IPS-NIHi7 (cell line): ENCODE data around the gene IRX5.

Source experiments
- DNase-seq: peaks from one replicate; pipeline ENCODE4 v3.0.0; 2012; ENCODE audit warnings: mixed read lengths; ENCODE audit errors: extremely low spot score

The IRX5 gene

DNA sequence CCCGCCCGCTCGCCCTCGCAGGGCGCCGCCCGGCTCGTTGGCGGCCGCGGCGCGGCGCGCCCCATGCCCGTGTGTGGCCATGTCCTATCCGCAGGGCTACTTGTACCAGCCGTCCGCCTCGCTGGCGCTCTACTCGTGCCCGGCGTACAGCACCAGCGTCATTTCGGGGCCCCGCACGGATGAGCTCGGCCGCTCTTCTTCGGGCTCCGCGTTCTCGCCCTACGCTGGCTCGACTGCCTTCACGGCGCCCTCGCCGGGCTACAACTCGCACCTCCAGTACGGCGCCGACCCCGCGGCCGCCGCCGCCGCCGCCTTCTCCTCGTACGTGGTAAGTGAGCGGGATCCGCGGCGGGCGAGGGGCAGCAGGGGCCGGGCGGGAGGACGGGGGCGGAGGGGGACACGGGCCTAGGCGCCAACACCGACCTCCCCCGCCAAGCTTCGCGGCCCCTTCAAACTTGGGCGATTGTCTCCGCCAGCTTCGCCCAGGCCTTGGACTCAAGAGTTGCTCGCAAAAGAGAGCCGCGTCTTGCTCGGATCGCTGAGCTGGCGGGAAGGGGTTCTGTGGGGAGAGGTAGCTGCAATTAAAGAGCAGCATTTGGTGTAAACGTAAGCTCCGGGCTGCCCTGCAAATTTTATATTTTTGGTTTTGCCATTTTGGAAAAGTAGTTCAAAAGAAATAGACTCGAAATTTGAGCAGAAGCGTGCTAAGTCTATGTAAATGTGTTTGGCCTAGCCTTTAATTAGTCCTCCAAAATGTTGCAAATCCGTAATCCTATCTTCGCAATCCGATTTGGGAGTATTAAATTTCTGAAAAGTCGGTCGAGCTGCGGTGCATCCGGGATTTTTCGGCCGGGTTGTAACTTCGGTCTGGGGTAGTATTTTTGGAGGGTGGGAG lies 702 bp downstream of the IRX5 start:
- DNase-seq, result no peak

DNA sequence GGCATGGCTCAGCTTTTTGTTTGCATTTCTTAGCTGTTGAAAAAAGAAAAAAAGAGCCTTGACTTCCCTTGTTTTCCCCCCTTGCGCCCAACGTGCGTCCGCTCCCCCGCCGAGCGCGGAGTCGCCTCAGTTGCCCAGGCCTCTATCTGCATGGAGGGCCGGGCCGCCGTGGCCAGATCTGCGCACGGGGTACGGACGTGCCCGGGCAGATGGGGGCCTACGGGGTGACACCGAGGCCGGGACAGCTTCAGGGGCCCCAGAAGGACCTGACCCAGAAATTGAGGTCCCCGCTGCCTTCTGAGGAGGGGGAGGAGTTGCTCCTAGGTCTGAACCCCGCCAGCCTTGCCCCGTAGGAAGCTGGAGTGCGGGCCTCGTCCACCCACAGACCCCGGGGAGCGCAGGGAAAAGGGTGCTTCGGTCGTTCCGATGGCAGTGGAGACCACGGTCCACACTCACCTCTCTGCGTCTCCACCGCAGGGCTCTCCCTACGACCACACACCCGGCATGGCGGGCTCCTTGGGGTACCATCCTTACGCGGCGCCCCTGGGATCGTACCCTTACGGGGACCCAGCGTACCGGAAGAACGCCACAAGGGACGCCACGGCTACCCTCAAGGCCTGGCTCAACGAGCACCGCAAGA lies 1.5 kb downstream of the IRX5 start:
- DNase-seq, result no peak

GRCh38 chr16:54932737-54933254 lies 2.1 kb downstream of the IRX5 start:
- peak; percentile 26 for DNase-seq

DNA sequence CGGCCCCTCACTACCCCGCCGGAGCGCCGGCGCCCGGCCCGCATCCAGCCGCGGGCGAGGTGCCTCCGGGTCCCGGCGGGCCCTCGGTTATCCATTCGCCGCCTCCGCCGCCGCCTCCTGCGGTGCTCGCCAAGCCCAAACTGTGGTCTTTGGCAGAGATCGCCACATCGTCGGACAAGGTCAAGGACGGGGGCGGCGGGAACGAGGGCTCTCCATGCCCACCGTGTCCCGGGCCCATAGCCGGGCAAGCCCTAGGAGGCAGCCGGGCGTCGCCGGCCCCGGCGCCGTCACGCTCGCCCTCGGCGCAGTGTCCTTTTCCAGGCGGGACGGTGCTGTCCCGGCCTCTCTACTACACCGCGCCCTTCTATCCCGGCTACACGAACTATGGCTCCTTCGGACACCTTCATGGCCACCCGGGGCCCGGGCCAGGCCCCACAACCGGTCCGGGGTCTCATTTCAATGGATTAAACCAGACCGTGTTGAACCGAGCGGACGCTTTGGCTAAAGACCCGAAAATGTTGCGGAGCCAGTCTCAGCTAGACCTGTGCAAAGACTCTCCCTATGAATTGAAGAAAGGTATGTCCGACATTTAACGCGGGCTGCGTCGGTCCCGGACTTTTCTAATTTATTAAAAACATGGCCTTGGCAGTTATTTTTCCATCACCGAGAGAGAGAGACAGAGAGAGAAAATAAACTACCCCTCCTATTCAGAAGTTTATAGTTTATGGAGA lies 2.8 kb downstream of the IRX5 start:
- no peak for DNase-seq

DNA sequence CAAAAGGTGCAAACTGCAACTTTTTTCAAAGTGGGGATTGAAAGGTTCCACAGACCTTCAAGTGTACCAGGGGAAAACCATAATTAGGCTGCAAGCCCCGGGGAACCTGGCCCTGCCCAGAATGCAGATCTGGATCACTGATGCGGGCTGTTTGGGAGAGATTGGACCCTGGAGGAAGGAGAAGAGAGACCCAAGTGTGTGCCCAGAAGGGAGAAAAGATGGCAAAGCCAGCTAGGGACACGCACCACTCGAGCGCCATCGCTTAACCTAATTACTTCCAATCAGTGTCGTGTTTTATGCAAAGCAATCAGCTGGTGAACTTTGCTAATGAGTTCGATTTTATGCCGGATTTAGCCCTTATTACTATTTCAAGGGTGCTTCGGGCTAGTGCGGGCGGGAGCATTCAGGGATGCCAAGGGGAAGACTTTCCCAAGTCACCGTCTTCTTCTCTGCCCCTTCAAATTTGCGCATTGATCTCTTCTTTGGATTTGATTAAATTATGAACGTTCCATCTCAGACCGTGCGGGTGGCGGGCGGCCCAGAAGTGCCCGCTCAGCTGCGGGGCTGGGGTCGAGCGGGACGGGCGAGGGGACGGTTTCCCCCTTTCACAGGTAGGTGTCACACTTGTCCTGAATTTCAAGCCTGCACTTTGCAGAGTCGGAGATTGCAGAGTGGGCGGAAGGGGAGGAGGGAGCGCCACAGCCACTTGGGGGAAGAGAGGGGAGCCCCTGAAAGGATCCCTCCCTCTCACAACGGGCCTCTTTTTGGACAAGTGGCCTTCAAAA lies 4.0 kb downstream of the IRX5 start:
- peak; percentile 56 for DNase-seq

DNA sequence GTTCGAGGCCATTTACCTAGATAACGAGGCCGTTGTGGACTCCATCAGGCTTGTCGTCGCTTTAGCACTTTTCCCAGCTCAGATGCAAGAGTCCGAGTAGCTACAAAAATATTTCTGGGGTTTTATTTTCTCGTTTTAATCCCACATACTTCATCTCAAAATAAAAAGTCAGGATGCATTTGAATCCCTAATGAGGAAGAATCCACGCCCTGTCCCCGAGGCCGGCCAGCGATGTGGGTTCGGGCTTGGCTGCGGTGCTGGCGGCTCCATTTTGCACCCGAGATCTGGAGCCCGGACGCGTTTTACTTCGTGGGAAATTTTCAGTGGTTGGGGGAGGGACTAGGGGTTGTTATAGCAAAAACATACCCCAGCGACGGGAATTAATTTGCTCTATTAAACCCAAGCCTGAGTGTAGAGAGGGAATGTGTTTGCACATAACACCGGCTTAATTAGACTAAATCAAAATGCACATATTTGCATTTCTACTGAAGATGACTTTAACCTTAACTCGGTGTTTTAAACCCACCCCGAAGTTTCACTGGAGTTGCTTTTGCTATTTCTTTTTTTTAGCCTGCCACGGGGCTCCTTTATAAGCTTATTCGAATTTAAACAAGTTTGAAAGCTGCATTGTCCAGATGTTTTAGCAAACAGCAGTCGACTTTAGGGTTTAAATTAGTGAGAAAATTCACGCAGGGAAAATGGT lies 4.8 kb downstream of the IRX5 start:
- DNase-seq, result no peak

DNA sequence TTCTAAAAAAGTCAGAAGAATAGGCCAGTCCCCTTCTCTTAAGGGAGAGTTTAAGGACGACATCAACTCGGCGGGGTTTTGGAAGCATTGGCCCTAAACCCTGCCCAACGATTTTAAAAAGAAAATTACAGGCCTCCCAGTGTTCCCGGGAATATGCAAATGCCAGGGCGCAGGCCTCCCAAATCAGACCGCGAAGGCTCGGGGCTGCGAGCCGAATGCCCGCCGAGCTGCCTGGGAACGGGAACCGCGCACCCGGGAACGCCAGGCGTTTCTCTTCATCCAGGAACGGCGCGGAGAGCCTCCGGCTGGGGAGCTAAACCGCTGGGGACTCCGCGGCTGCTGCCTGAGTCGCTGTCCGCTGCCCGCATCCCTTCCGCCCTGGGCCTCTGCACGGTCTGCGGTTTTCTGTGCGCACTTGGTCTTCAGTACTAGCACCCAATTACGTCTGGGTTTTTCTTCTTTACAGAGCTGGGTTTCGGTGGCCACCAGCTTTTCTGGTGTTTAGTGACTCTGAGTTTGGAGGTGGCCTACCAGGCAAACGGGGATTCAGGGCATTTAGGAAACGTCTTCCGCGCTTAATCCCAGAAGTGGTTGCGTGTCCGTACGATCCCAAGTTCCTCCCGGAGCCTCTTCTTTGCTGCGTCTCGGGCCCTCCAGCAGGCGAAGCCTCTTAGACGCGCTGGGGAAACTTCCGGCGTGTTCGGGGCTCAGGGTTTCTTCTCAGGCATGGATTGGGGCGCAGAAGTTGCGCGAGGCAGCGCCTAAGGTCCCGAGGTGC lies 5.7 kb downstream of the IRX5 start:
- peak; percentile 46 for DNase-seq

DNA sequence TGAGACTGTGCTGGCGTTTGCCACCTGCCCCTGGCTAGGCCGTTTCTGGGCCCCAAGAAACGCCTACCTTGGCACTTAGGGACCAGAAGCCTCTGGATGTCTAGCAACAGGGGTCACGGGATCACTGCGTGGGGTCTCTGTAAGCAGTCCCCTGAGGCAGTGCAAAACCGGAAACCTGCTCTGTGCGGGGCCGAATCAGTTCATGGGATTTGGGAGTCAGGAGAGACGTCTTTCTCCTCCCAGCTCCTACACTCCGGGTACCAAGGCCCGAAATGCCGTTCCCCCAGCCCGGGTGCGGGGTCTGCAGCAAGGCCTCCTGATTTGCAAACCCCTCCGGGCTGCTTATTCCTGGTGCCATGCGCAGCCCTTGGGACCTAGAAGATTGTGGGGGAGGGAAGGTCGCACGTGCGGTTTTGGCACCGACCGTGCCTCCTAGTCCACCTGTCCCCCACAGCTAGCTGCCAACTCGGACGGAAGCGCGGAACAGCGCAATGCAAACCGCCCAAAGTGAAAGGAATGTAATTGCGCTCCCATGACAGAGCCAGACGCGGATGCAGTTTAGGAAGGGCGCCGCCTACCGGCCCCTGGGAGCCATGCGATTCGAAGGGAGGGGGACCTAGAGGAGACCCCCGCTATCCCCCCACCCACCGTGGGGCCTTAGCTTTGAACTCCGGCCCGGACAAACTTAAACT lies 6.5 kb downstream of the IRX5 start:
- DNase-seq, result peak; percentile 73

- DNase-seq, result no peak
Measured at GRCh38 chr16:54937671-54938211, 7.1 kb downstream of the IRX5 start.

DNA sequence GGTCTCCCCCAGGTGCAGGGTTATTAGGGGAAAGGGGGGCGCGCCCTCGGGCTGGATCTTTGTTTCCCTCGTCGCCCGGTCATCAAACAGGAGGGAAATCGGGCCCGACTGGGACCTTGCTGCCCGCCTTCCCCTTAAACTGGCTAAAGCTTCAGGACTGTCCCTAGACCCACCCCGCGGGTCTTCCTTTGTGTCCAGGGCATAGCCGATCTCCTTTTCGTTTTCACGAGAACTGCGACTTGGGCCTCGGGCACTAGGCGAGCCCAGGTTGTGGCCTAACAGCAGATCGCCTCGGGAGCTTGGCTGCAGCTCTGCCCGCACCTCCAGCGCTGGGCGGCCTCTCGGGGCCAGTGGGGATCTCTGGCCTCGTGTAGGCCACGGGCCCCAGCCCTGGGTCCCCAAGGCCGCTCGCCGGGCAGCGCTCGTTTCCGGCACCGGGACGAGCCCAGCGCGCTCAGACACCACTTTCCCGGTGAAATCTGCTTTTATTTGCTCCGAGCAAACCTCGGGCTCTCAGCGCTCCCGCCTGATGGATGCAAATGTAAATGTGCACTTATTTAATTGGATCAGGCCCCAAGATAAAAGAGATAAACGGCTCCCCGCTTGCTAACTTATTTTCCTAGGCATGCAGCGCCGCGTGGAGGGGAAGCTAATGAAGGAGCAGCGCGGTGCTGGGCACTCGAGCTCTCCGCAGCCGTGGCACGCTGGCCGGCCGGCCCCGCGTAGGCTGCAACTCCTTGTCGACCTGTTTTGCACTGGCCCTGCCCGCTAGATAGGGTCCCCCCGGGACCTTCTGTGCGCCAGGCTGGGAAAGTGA lies 7.8 kb downstream of the IRX5 start:
- DNase-seq, result no peak

DNA sequence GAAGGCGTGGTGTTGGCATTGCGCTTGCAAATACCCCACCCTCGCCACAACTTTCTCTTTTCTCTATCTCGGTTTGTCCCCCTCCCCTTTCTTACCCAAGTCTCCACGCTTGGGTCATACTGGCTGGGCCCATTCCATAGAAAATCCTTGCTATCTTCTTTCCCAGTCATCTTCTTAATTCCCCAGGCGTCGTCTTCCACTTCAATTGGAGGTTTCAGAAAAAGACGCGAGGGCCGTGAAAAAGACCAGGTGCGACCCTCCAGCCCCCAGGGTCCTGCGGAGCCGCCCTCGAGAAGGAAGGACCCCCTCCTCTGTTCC lies 8.3 kb downstream of the IRX5 start:
- DNase-seq, result no peak

DNA sequence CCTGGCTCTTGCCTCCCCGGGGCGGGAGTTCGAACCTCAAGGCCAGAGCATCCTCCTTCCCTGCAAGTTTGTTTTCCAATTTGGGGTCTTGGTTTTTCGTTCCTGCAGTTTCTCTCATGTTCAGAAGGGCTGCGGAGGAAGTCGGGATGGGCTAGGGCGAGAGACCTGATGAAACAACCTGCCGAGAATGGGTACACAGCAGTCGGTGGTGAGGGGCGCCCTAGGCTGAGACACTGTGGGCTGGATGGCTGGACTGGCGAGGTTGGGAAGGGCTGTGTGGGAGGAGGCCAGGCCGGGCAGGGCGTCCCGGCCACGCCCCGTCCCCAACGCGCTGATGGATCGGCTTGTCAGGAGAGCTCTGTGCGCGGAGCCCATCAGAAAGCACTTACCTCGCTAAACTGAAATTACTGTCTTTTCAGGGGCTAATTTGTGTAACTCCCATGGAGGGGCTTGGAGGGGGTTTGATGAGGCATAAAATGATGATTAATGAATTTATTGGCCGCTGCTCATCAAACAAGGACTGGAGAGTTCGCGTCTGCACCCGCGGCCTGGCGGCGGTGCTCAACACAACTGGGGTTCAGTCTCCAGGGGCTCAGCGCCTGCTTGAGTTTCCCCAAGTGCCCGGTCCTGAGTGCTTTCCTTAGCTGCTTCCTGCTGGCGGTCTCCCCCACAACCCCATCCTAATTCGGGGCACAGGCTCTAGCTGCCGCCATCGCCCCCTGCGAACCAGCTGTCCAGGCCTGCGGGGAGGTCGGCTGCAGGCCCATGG lies 9.0 kb downstream of the IRX5 start:
- DNase-seq, result no peak

DNA sequence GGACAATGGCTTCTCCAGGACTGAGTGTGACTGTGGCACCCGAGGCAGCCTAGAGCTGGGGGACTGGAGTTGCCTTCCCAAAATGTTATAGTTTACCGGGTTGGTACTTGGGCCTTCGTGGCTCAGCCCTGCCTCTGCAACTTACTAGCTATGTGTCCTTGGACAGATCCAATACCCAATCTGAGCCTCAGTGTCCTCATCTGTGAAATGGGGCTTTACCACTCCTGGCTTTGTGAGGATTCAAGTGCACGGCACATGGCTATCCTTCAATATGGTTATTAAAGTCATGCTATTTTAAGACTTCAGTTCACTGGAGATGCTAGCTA lies 9.6 kb downstream of the IRX5 start:
- no peak for DNase-seq

GRCh38 chr16:54942353-54942943 lies 11.8 kb downstream of the IRX5 start:
- no peak for DNase-seq

DNA sequence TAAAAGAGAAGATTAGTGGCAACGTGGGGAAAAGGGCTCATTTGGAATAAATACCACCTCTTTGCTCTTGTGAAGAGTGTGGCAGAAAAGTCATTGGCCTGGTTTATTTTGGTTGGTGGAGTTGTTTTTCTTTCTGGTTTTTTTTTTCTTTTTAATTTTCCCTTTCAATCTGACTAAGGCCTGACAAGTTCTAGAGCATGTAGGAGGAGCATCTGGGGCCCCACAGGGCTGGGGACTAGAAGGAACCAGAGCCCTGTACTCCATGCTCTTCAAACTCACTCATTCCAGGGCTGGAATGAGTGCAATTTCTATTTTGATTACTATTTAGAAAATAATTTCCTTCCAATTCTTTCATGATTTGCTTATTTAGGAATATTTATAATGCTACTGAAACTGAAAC lies 13.3 kb downstream of the IRX5 start:
- no peak for DNase-seq

DNA sequence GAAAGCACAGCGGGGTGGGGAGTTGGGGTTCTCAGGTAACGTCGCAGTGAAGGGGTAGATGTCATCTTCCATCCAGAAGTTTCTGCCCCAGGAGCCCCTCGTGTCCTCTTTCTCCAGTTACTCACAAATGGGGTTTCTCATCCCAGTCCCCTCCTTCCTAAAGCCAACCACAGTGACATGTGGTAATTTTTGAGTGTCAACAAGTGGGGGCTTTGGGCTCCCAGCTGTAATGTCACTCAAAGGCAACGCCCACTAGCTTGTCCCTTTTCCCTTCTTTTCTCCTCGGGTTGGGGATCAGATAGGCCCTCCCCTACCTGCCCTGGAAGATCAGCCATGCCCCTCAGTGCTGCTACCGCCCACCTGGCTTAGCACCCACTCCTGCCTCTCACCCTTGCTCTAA lies 14.4 kb downstream of the IRX5 start:
- no peak for DNase-seq

- DNase-seq, result no peak
Measured at GRCh38 chr16:54946909-54947308, 16.2 kb downstream of the IRX5 start.

GRCh38 chr16:54947616-54948015 lies 17.0 kb downstream of the IRX5 start:
- no peak for DNase-seq
